Measurements from ENCODE around the gene GGTA1. TPM values are rescaled to one million over a fixed set of nuclear protein-coding genes. Genes with fewer than 3 reads are reported as not detected.

Gene GGTA1
- total RNA-seq, 1 experiment from 2014 or later: not detected

DNA sequence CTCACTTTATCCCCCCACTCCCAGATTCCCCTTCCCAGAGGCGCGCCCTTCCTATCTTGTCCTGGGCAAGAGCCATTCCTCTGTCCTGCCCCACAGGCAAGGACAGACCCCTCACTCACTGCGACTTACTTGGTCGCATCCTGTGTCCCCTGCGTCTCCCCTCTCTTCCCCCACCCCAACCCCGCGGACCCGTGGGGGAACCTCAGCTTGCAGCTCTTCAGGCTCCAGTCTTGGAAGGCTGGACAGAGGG, 542 bp downstream of the GGTA1 start:
- Histone ChIP-seq H4K20me1 (ENCODE audit: low read length) (no peaks in the 10 kb centered on the region), H3K36me3 (ENCODE audit: low read depth, low read length) (no peaks in the 10 kb centered on the region), H3K27me3 (ENCODE audit: low read length) (peaks cover 7% of the 10 kb centered on the region; the same call in 1 of the 2 replicates), H3K27ac (ENCODE audit: low read length) (no peak overlapping the region), H3F3A (ENCODE audit: low read length, unreplicated experiment) (no peaks in the 10 kb centered on the region), H3K4me3 (ENCODE audit: low read length) (peak overlapping the region; percentile 62), H2AFZ (ENCODE audit: low read length) (peak overlapping the region; percentile 79), H3K9me3 (ENCODE audit: low read length) (no peaks in the 10 kb centered on the region), H3K9ac (ENCODE audit: low read length) (no peak overlapping the region), H3K9me2 (replicated peaks; ENCODE audit: low read length) (no peaks in the 10 kb centered on the region), H3K4me2 (ENCODE audit: low read length) (peak overlapping the region; percentile 93), H3K79me2 (ENCODE audit: low read length) (no peaks in the 10 kb centered on the region), H3K4me1 (ENCODE audit: insufficient read depth, low read length) (peaks cover 14% of the 10 kb centered on the region)
- TF ChIP-seq EZH2 (IDR thresholded peaks at IDR 0.05; ENCODE audit: low read length, unreplicated experiment): no peak
- TF ChIP-seq, protein P1, sequence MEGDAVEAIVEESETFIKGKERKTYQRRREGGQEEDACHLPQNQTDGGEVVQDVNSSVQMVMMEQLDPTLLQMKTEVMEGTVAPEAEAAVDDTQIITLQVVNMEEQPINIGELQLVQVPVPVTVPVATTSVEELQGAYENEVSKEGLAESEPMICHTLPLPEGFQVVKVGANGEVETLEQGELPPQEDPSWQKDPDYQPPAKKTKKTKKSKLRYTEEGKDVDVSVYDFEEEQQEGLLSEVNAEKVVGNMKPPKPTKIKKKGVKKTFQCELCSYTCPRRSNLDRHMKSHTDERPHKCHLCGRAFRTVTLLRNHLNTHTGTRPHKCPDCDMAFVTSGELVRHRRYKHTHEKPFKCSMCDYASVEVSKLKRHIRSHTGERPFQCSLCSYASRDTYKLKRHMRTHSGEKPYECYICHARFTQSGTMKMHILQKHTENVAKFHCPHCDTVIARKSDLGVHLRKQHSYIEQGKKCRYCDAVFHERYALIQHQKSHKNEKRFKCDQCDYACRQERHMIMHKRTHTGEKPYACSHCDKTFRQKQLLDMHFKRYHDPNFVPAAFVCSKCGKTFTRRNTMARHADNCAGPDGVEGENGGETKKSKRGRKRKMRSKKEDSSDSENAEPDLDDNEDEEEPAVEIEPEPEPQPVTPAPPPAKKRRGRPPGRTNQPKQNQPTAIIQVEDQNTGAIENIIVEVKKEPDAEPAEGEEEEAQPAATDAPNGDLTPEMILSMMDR (conservative IDR thresholded peaks at IDR 0.05; ENCODE audit: low read depth, low read length): no peak
- no peak for TF ChIP-seq EZH2phosphoT487 (IDR thresholded peaks at IDR 0.05; ENCODE audit: borderline replicate concordance, low read length)
- ChIA-PET POLR2A (ENCODE audit: unreplicated experiment) (no interaction called here), CTCF (no interaction called here)
- ATAC-seq: no peak; the same call in 1 of the 2 replicates
- DNase-seq: no peak
- no TSS peak for BruUV-seq (replicated peaks)
- intact Hi-C loops (cut with micrococcal nuclease): no loop called here

DNA sequence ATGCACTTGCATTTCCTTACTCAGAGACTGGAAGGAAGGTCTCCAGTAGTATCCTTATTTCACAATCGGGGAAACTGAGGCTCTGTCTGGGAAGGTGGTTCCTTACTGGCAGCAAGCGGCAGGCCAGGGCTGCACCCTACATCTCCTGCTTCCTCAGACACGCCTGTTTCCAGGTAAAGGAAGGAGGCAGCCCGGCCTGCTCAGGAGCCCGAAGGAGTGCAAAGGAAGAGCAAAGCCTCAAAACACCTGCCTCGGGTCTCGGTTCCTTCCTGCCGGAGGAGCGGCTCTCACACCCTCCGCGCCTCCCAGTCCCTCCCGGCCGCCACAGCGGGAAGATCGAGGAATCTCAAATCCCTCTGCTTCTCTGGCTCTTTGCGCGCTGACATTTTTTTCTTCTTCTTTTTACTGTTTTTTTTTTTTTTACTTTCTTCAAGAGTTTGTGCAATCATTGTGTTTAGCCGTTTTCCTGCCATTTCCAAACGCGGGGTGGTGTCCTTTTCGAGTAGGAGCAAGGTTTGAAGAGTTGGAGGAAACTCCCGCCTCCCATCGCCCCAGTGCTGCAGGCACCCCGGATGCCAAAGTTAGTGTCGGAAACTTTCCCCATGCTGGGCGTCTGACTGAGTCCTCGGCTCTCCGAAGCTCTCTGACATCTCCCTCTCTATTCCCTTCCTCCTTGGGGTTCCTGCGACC, 1.0 kb downstream of the GGTA1 start:
- intact Hi-C loops (cut with micrococcal nuclease): no loop called here
- ChIA-PET POLR2A (ENCODE audit: unreplicated experiment) (interaction anchor here (0.6 kb wide), 1 partner anchor 86 kb away, joined by 4 read pairs; no protein-coding TSS in a partner anchor), CTCF (no interaction called here)
- no peaks in the 10 kb centered on the region for H3F3A ChIP-seq (ENCODE audit: low read length, unreplicated experiment)
- BruUV-seq (replicated peaks): no TSS peak
- H3K9me2 ChIP-seq (replicated peaks; ENCODE audit: low read length): no peaks in the 10 kb centered on the region
- peak overlapping the region; percentile 79 for H2AFZ ChIP-seq (ENCODE audit: low read length)
- H3K27ac ChIP-seq (ENCODE audit: low read length): no peak overlapping the region
- peak; percentile 21 for DNase-seq
- TF ChIP-seq EZH2phosphoT487 (IDR thresholded peaks at IDR 0.05; ENCODE audit: borderline replicate concordance, low read length): no peak
- TF ChIP-seq, protein P1 (conservative IDR thresholded peaks at IDR 0.05; ENCODE audit: low read depth, low read length): 0 out of 2 replicates have a peak, but pooled peaks have one; percentile 31
- TF ChIP-seq EZH2 (IDR thresholded peaks at IDR 0.05; ENCODE audit: low read length, unreplicated experiment): no peak
- H4K20me1 ChIP-seq (ENCODE audit: low read length): no peaks in the 10 kb centered on the region
- H3K4me1 ChIP-seq (ENCODE audit: insufficient read depth, low read length): peaks cover 14% of the 10 kb centered on the region
- no peaks in the 10 kb centered on the region for H3K36me3 ChIP-seq (ENCODE audit: low read depth, low read length)
- peak; percentile 29 for ATAC-seq
- no peaks in the 10 kb centered on the region for H3K9me3 ChIP-seq (ENCODE audit: low read length)
- no peaks in the 10 kb centered on the region for H3K79me2 ChIP-seq (ENCODE audit: low read length)
- H3K4me3 ChIP-seq (ENCODE audit: low read length): peak overlapping the region; percentile 62
- H3K9ac ChIP-seq (ENCODE audit: low read length): no peak overlapping the region
- H3K4me2 ChIP-seq (ENCODE audit: low read length): peak overlapping the region; percentile 93
- H3K27me3 ChIP-seq (ENCODE audit: low read length): peaks cover 7% of the 10 kb centered on the region; the same call in 1 of the 2 replicates

DNA sequence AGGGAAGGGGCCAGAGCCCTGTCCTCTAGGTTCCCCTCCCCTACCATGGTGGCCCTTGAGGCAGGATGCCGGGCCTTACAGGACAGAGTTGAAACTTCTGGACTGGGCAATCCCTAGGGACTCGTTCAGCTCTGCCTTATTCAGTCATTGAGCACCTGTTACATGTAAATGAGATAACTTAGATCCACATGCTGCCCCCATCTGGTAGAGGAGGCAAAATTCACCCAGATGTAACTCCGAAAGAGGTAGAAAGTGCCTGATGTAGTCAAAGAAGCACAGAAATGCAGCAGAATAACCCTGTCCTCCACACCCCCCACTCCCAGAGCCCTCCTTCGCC, 1.5 kb downstream of the GGTA1 start:
- H3K9me3 ChIP-seq (ENCODE audit: low read length): no peaks in the 10 kb centered on the region
- H3K9ac ChIP-seq (ENCODE audit: low read length): no peak overlapping the region
- H3K4me3 ChIP-seq (ENCODE audit: low read length): peak overlapping the region; percentile 62
- no TSS peak for BruUV-seq (replicated peaks)
- peaks cover 7% of the 10 kb centered on the region; the same call in 1 of the 2 replicates for H3K27me3 ChIP-seq (ENCODE audit: low read length)
- H3K4me2 ChIP-seq (ENCODE audit: low read length): peak overlapping the region; percentile 93
- H3K4me1 ChIP-seq (ENCODE audit: insufficient read depth, low read length): peaks cover 14% of the 10 kb centered on the region
- CTCF ChIA-PET: interaction anchor here (0.6 kb wide), 1 partner anchor 29 kb away, joined by 4 read pairs; no protein-coding TSS in a partner anchor
- no peaks in the 10 kb centered on the region for H3K9me2 ChIP-seq (replicated peaks; ENCODE audit: low read length)
- peak overlapping the region; percentile 79 for H2AFZ ChIP-seq (ENCODE audit: low read length)
- H3K27ac ChIP-seq (ENCODE audit: low read length): no peak overlapping the region
- DNase-seq (peak; percentile 76), ATAC-seq (peak; percentile 72)
- no peaks in the 10 kb centered on the region for H3K36me3 ChIP-seq (ENCODE audit: low read depth, low read length)
- POLR2A ChIA-PET (ENCODE audit: unreplicated experiment): interaction anchor here (0.6 kb wide), 1 partner anchor 85 kb away, joined by 4 read pairs; no protein-coding TSS in a partner anchor
- no peaks in the 10 kb centered on the region for H3K79me2 ChIP-seq (ENCODE audit: low read length)
- no peaks in the 10 kb centered on the region for H4K20me1 ChIP-seq (ENCODE audit: low read length)
- H3F3A ChIP-seq (ENCODE audit: low read length, unreplicated experiment): no peaks in the 10 kb centered on the region
- intact Hi-C loops (cut with micrococcal nuclease): no loop called here
- TF ChIP-seq EZH2phosphoT487 (IDR thresholded peaks at IDR 0.05; ENCODE audit: borderline replicate concordance, low read length) (no peak), EZH2 (IDR thresholded peaks at IDR 0.05; ENCODE audit: low read length, unreplicated experiment) (no peak)
- TF ChIP-seq, protein P1 (conservative IDR thresholded peaks at IDR 0.05; ENCODE audit: low read depth, low read length): peak; percentile 71

All from PC-3 (cell line).